Measurements from ENCODE around the gene ST6GALNAC5.

DNA sequence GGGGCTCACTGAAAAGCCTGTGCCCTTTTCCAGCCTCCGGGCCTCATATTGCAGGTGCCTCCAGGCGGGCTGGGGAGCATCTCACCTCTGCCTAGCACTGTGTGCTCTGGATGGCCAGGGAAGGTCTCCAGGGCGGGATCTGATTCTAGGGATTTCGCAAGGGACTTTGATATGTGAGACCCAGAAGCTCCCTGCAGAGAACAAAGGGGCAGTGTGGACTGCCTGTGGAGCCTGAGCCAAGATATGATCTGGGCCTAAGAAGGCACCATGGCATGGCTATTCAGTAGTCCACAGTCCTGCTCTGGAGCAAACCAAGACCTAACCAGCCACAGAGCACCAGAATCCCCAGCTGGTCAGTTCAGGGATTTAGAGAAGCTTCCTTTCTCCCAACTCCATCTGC lies 157.2 kb downstream of the ST6GALNAC5 start:
- TF ChIP-seq GATA2 (IDR thresholded peaks at IDR 0.05; ENCODE audit: low read depth, low read length) (no peak), GATA3 (IDR thresholded peaks at IDR 0.05; ENCODE audit: low read depth, low read length) (no peak)
